H1 (cell line): ENCODE results near the gene TNFRSF8. TPM values are rescaled to one million over a fixed set of nuclear protein-coding genes. Genes with fewer than 3 reads are reported as not detected.

Experiments used
- ASH2L ChIP-seq: fragments of 200-600, 300-600 bp; sonication (generic); IDR thresholded peaks from one replicate; pipeline ENCODE4 v1.7.1; 2017; ENCODE audit warnings: low read length
- YY1 ChIP-seq: IDR thresholded peaks from 2 replicates; pipeline ENCODE4 v1.6.1; 2011; ENCODE audit warnings: low read depth, mild to moderate bottlenecking, low read length
- polyA plus RNA-seq, 7 experiments: library from polyadenylated mRNA; depleted of rRNA in 3 of 7; stranded (reverse) in 5 of 7; unstranded in 2 of 7; fragments of >200 nt in 5 of 7; fragments of 200-250 nt in 2 of 7; gene quantifications; 1 replicate in 5 of 7; 2 replicates in 1 of 7; 4 replicates in 1 of 7; pipeline versions ENCODE4 v1.2.1 to v1.2.3, GENCODE V29; 2011 to 2013; ENCODE audit warnings: missing spikeins in 2 of 7, mixed read lengths in 2 of 7
- total RNA-seq: library from RNA; stranded (reverse); fragmentation: NEBNext Ultra II Directional; extraction: Animal tissue kit (Norgen Biotek cat#: 25700); gene quantifications from 2 replicates; pipeline ENCODE4 v1.2.1, GENCODE V29; 2021

TNFRSF8 gene
- total and polyA plus RNA-seq, 2 of the 8 experiments (the other 6 are each of a cell fraction or from before 2014, with no cell fraction given), result 23.2 to 32.7 TPM

GRCh38 chr1:12178511-12178910 is 115.4 kb downstream of the TNFRSF8 start (continued):
- no peak for TF ChIP-seq ASH2L
- TF ChIP-seq YY1, result no peak
